Right kidney (tissue), 9 donors: ENCODE measurements around the gene SLAIN2.
"Not testable (repeated sequence)": the region's sequence is repeated elsewhere in the genome, so short reads cannot be mapped to it uniquely, and the experiment has no call there.

Source experiments
- DNase-seq: peaks from one replicate; pipeline ENCODE4 v3.0.0-alpha.2; 2016
- long read RNA-seq, 8 donors: transcript quantifications; one replicate each; lab custom pipeline, GENCODE V29; 2026

The SLAIN2 gene
- long read RNA-seq, donor 1, full-length matches to known transcripts = 1 of 10 reads
- long read RNA-seq, donor 1, partial matches to known transcripts = 9 of 10 reads
- long read RNA-seq, donor 1, other reads (novel, unspliced or antisense) = 0 of 10 reads
- long read RNA-seq, donor 2, partial matches to known transcripts = 15 of 16 reads
- long read RNA-seq, donor 2, other reads (novel, unspliced or antisense) = 0 of 16 reads
- long read RNA-seq, donor 3 = 0 reads
- long read RNA-seq, donor 4, full-length matches to known transcripts = 2 of 22 reads
- long read RNA-seq, donor 4, partial matches to known transcripts = 20 of 22 reads
- long read RNA-seq, donor 4, other reads (novel, unspliced or antisense) = 0 of 22 reads
- long read RNA-seq, donor 5, full-length matches to known transcripts = 2 of 9 reads
- long read RNA-seq, donor 5, partial matches to known transcripts = 7 of 9 reads
- long read RNA-seq, donor 5, other reads (novel, unspliced or antisense) = 0 of 9 reads
- long read RNA-seq, donor 6, partial matches to known transcripts = 25 of 25 reads
- long read RNA-seq, donor 6, other reads (novel, unspliced or antisense) = 0 of 25 reads
- long read RNA-seq, donor 7, full-length matches to known transcripts = 2 of 34 reads
- long read RNA-seq, donor 7, partial matches to known transcripts = 32 of 34 reads
- long read RNA-seq, donor 7, other reads (novel, unspliced or antisense) = 0 of 34 reads
- long read RNA-seq, donor 8, full-length matches to known transcripts = 2 of 12 reads
- long read RNA-seq, donor 8, partial matches to known transcripts = 10 of 12 reads
- long read RNA-seq, donor 8, other reads (novel, unspliced or antisense) = 0 of 12 reads

DNA sequence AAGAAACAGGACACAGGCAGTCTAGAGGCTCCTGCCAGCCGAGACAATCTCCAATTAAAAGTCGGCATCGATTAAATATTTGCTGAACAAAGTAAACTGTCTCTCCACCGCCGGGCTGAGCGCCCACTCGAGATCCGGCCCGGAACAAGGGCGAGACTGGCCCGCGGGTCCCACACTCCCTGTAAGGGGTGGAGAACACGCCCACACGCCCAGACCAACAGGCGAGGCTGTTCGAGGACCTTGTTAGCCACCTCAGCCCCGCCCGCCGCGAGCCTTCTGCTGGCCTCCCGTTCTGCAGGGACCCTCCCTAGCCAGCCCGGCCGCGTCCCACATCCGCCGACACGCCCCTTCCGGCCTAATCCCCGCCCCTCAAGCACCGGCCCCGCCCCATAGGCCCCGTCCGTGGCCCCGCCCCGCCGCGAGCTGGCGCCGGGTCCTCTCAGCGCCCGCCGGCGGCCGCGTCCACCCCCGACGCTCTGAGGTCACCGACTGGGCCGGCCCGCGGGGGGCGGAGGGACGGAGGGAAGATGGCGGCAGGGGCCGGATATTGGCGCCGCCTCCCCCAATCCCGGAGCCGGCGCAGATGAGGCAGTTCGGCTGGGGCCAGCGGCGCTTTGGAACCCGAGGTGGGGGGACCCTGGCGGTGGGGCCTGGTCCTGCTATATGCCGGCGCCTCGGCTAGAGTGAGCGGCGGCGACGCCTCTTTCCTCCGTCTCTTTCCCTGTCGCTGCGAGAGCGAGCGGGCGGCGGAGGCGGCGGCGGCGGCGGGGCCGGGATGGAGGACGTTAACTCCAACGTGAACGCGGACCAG is at the start of gene SLAIN2:
TSS of gene SLAIN2 (plus strand) at position 565 of the 811 bp plus-strand sequence. CDS start at position 776, 211 bp downstream.
- DNase-seq = peak; percentile 86

DNA sequence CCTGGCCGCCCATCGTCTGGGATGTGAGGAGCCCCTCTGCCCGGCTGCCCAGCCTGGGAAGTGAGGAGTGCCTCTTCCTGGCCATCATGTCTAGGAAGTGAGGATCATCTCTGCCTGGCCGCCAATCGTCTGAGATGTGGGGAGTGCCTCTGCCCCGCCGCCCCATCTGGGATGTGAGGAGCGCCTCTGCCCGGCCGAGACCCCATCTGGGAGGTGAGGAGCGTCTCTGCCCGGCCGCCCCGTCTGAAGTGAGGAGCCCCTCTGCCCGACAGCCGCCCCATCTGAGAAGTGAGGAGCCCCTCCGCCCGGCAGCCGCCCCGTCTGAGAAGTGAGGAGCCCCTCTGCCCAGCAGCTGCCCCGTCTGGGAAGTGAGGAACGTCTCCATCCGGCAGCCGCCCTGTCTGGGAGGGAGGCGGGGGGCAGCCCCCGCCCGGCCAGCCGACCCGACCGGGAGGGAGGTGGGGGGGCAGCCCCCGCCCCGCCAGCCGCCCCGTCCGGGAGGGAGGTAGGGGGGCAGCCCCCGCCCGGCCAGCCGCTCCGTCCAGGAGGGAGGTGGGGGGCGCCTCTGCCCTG is 49.0 kb upstream of the SLAIN2 start:
- not testable (repeated sequence) for DNase-seq

- no peak for DNase-seq
Measured at GRCh38 chr4:48295116-48295515, 46.2 kb upstream of the SLAIN2 start.

- no peak for DNase-seq
Measured at GRCh38 chr4:48296365-48296764, 45.0 kb upstream of the SLAIN2 start.

DNA sequence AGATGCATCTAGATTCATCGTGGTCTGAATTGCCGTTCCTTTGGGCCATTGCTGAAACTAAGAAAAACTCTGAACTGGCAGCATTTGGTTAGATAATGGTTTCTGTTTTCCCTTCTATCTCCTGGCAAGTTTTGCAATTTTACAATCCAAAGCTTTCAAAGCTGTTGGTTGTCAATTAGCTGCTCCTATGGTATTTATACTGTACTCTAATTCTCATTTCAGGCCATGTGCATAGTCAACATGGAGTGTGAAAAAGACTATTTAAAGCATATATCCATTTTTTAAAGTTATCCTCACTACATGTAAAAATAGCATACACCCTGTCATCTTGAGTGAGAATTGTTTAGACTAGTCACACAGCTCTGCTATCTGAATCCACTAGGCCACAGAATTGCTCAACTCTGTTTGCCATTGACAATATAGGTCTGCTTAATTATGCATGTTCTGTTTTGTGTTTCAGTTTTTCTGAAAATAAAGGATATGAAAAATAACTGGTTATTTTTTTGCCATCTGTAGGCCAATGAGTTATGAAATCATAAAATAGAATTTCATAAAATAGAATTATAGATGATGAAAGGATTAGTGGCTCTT is 44.0 kb upstream of the SLAIN2 start:
- no peak for DNase-seq

DNA sequence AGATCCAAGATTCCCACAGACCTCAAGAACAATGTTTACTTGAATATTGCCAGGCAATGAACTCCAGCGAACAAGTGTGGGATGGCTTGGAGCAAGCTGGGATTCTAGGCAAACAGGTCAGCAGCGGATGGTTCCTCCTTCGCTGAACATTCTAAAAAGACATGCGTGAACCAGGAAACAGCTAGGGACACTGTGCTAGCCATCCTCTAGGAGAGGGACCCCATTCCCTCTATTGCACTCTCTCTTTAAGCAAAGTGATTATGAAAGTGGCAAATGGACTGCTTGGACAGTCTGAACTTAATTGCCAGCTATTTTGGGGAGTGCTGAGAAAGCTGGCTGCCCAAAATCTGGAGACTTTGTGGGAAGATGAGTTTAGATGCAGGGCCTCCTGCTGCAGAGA is 41.8 kb upstream of the SLAIN2 start:
- no peak for DNase-seq

GRCh38 chr4:48300004-48300403 is 41.3 kb upstream of the SLAIN2 start:
- DNase-seq = no peak

DNA sequence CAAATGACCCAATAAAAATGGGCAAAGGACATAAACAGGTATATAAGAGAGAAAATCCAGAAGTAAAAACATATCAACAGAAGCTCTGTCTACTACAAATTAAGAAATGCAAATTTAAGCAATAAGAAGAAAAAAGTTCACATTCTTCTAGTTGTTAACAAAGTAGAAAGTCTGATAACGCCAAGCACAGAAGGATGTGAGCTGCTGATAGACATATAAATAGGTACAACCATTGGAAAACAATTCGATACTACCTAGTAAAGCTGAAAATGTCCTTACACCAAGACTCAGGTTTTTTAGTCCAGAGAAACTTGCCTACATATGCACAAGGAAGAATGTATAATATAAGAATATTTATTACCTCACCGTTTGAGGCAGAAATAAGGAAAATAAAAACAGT is 35.8 kb upstream of the SLAIN2 start:
- DNase-seq = no peak

DNA sequence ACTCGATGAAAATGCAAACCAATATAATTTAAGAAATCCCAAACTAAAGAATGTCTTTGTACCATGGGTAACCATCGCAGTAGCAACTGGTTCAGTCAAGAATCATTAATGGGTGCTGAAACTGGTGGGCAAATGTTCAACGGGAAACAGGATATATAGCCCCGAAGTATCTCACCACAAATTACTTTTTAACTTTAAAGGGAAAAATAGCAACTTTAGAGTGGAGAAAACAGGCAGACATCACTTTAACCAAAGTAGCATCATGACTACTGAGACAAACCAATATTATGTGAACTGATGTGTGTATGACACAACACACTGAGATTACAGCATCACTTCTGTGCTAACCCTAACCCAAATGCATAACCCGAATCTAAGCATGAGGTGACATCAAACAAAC is 33.8 kb upstream of the SLAIN2 start:
- DNase-seq = no peak

GRCh38 chr4:48308901-48309300 is 32.4 kb upstream of the SLAIN2 start:
- no peak for DNase-seq

DNA sequence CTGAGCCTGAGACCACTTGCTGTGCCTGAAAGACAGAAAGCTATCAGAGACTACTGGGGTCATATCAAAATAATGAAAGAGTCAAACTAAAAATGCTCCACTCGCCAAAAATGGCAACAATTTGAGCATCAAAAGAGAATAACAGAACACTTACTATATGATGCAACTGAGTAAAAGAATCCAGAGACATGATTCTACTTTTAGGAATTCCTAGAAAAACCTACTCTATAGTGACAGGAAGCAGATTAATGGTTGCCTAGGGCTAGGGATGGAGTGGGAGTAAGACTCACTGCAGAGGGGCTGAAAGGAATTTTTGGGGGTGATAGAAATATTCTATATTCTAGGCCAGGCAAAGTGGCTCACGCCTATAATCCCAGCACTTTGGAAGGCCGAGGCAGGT is 29.4 kb upstream of the SLAIN2 start:
- no peak for DNase-seq

DNA sequence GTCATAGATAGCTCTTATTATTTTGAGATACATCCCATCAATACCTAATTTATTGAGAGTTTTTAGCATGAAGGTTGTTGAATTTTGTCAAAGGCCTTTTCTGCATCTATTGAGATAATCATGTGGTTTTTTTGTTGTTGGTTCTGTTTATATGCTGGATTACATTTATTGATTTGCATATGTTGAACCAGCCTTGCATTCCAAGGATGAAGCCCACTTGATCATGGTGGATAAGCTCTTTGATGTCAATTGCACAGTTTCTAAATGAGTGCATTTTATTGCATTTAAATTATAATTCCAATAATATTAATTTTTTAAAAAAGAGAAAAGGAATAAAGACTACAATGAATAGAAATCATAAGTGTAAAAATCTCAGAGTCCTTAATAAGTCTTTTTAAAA is 26.6 kb upstream of the SLAIN2 start:
- not testable (repeated sequence) for DNase-seq

DNA sequence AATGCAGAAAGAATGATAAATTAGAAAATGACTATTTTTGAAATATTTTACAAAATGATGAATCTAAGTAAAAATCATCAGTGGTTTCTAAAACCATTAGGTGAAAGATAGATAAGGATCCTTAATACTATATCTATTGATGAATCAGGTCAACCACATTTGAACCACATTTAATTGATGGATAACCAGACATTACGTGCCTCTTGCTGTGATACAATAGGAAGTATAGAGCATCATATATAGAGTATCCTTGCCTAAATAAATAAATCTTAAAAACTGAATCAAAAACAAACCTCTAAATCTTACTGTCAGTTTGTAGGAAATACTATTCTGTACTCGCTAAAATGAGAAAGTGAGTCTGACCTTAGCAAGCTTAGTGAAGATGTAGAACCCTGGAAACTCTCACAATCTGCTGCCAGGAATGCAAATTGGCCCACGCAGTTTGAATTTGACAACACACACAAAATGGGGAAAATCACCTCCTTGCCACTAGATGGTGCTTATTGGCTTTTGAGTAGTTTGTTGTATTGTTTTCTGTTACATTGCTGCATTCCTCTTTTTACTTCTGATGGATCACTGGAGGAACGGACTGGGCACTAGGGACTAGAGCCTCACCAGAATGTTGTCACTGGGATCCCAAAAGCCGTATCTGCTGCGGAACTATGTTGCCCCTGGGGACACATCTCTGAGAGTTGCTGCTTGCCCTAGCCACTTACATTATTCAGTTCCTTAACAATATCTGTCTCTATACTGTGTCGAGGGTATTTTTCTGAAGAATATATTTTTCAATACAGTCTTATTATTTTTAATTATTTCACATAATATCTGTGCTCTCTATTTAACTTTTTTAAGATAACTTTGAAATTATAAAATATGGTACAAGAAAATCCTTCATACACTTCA is 25.4 kb upstream of the SLAIN2 start:
- DNase-seq = no peak

GRCh38 chr4:48321312-48321711 is 20.0 kb upstream of the SLAIN2 start:
- no peak for DNase-seq

GRCh38 chr4:48322063-48322462 is 19.3 kb upstream of the SLAIN2 start:
- DNase-seq = no peak

DNA sequence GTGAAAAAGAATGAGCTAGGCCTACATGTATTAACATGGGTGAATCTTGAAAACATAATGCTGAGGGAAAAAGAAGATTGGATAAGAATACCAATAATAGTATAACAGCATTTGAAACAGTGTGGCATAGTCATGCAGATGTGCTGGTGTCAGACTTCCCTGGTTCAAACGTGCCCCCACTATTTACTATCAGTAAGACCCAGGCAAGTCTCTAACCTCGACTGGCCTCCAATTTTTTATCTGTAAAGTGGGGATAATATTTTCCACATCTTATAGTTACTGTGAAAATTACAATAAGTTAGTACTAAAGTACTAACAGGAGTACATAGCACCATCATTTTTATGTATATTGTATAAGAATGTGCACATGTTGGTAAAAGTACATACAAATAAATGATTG is 17.0 kb upstream of the SLAIN2 start:
- DNase-seq = no peak

- no peak for DNase-seq
Measured at GRCh38 chr4:48329193-48329592, 12.1 kb upstream of the SLAIN2 start.

- DNase-seq = no peak
Measured at GRCh38 chr4:48329976-48330375, 11.4 kb upstream of the SLAIN2 start.

DNA sequence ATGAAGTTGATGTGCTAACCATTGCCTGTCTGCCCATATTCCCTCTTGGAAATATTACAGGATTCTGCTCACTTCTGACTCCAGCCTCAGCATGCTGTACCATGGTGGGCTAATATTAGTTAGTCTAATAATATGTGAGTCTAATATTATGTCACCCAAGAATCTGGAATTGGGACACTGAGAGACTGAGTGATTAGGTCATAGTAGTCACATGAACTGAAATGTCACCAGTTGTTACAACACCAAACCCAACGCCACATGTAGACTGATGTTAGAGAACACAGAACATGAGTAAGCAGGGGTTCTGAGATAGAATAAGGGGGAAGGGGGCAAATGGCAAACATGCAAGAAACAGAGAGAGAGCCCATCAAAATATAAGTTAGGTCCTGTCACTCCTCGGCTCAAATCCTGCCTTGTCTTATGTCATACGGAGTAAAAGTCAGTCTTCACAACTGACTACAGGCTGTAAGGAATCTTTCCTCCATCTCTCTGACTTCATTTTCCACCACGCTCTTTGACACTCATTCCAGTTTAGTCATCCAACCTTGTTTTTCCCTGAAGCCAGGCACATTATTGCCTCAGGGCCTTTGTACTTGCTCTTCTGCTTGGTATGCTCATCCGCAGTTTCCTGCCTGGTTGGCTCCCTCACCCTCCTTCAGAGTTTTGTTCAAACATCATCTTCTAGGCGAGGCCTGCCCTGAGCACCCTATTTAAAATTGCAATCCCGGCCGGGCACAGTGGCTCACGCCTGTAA is 9.6 kb upstream of the SLAIN2 start:
- DNase-seq = no peak

DNA sequence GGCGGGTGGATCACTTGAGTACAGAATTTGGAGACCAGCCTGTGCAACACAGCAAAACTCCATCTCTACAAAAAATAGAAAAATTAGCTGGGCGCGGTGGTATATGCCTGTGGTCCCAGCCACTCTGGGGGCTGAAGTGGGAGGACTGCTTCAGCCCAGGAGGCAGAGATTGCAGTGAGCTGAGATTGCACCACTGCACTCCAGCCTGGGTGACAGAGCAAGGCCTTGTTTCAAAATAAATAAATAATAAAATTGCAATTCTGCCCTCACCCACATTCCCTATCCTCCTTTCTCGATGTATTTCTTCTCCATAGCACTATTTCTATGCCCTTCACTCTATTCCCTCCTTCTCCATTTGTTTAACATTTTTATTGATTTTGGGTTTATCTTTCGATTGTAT is 8.7 kb upstream of the SLAIN2 start:
- no peak for DNase-seq
